GM18868 (cell line): Measurements from ENCODE around the gene CBFA2T2.
"Not testable (repeated sequence)": the region's sequence is repeated elsewhere in the genome, so short reads cannot be mapped to it uniquely, and the experiment has no call there.

ENCODE experiments used
- ATAC-seq: cut with Tn5 transposase; IDR thresholded peaks from one replicate; pipeline ENCODE4 v1.9.1; 2021; ENCODE audit warnings: mild to moderate bottlenecking, moderate library complexity; ENCODE audit not compliant: unreplicated experiment

The CBFA2T2 gene

GRCh38 chr20:33606118-33606771 lies 116.3 kb downstream of the CBFA2T2 start:
- peak; percentile 56 for ATAC-seq

GRCh38 chr20:33609504-33609903 lies 119.6 kb downstream of the CBFA2T2 start:
- ATAC-seq = no peak

GRCh38 chr20:33611106-33611505 lies 121.2 kb downstream of the CBFA2T2 start:
- ATAC-seq = no peak

DNA sequence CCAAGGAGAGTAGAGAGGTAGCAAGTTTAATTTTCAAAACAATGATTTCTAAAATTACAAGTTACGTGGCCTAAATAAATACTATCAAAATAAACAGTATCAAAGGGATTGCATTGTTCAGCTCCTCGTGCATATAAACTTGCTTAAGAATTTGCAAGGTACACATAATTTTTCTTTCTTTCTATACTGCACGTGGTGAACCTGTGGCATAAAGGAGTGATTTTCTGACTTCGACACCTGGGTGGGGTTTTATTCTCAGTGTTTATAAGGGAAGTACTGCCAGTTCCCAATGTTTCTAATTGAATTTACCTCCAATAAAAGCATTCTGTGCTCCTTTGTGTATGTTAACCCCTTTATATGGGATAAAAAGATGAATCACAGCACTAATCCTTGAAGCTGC lies 122.1 kb downstream of the CBFA2T2 start:
- no peak for ATAC-seq

DNA sequence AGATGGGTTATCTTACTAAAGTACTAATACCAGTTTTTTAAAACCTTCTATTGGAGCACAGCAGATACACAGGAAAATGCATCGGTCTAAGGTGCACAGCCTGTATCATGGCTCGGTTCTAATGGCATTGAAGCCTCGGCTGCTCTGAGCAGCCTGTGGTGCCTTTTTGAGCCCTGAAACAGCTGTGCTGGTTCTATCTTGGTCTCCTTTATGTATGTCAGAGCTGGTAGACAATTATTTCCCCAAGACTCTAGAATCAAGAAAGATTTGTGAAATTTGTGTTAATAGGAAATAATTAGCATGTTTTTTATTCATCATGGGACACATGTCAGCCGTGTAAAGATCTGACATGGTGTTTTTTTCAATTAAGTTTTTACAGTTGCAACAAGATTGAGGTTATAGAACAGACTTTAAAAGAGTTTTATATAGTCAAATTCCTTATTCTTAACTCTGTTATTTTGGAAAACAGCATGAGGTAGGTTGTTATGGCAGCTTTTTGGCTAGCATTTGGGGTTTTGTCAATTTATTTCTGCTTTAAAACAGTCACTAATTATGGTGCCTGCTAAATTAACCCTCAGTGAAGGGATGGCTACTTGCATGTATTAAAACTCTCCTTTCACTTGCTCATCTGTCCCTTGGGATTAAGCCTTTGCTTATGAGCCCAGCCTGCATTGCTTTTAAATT lies 132.0 kb downstream of the CBFA2T2 start:
- ATAC-seq = no peak

DNA sequence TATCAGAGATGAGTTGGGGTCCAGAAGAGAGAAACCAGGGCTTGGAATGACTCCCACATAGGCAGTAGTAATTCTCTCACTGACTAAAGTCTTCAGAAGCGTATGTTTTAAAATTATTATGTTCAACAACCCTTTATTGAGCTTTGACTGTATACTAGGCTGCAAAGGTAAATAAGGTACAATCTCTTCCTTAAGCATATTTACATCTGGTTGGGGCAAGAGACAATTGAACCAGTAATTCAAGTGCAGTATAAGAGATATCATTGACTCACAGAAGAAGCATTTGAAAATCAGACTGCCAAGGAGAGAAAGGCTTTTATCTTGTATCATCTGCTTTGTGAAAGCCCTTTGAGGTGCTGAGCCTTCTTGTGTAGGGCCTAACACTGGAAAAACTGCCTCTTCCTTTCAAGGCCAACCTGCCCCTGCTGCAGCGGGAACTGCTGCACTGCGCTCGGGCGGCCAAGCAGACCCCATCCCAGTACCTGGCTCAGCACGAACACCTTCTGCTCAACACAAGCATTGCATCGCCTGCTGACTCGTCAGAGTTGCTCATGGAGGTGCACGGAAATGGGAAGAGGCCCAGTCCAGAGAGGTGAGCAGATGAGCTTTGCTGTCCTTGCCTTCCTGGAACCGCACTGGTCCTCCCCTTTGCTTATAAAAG lies 132.9 kb downstream of the CBFA2T2 start:
- ATAC-seq = no peak

DNA sequence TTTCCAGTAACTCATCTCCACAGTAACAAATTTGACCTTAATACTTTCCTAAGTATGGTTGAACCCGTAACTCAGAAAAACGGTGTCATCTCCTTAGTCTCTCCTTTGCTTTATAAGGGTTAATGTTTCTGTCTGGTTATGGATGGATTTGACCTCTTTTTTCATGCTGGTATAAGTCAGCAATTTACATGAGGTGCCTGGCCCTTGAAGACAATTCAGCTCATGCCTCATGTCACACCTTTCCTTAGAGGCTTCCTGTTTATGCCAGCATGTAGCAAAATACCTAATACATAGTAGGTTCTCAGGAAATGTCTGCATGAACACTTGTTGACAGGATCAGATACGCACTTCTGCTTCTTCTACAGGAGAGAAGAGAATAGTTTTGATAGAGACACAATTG lies 134.5 kb downstream of the CBFA2T2 start:
- no peak for ATAC-seq

- ATAC-seq = no peak
Observed at GRCh38 chr20:33626190-33626589, 136.3 kb downstream of the CBFA2T2 start.

DNA sequence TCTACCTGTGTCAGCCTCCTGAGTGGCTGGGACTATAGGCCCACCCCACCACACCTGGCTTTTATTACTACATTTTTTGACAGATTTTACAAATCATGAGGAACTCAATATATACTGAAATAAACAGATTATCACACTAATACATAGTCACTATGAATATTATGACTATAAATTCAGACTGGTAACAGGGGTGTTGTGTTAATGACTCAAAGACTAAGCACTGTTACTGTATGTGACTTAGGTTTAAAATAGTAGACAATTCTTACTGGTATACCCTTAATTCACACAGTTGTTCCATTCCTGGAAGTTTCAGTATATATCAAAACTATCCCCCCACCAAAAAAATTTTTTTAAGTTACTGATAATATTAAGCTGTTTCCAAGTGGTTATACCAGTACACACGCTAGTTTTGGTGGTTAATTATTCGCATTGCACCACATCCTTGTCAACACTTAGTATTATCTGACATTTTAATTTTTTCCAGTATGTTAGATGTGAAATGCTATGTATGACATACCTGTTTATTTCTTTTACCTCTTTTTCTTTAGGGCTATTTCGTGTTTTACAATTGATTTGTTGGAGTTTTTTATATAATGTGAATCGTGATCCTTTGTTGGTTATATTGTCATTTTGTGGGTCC lies 137.8 kb downstream of the CBFA2T2 start:
- no peak for ATAC-seq

- no peak for ATAC-seq
Observed at GRCh38 chr20:33629533-33629932, 139.6 kb downstream of the CBFA2T2 start.

DNA sequence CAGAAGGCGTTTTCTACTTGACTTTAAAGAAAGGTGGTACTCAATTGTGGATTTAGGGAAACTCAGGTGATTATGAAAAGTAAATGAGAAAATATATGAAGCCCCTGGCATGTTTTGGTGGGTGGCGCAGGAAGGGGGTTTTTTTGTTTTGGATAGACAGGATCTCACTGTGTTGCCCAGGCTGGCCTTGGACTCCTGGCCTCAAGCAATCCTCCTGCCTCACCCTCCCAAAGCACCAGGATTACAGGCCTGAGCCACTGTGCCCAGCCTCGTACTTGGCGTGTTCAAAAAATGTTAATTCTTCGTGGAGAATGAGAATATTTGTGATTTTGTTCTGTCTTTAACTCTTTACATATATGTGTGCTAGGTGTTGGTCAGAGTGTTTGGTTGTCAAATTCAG lies 140.1 kb downstream of the CBFA2T2 start:
- no peak for ATAC-seq

GRCh38 chr20:33630507-33630906 lies 140.6 kb downstream of the CBFA2T2 start:
- no peak for ATAC-seq

GRCh38 chr20:33631910-33632309 lies 142.0 kb downstream of the CBFA2T2 start:
- ATAC-seq = not testable (repeated sequence)

GRCh38 chr20:33635341-33635740 lies 145.4 kb downstream of the CBFA2T2 start:
- no peak for ATAC-seq

DNA sequence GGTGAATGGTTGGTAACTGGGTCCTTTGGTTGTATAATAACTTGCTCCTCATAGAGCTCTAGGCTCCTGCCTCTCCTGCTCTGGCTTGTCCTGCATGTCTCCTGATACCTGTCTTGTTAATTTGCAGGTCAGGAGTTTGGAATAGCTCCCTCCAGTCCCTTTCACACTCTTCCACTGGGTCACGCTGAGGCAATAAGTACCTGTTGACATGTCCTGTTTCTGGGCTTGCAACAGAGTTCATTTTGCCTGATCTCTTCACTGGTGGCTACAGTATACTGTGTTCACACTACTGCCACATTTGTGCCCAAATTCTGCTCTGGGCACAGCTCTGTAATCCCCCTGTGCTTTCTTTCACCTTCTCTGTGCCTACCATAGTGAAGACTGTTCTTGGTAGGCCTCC lies 146.9 kb downstream of the CBFA2T2 start:
- ATAC-seq = no peak

DNA sequence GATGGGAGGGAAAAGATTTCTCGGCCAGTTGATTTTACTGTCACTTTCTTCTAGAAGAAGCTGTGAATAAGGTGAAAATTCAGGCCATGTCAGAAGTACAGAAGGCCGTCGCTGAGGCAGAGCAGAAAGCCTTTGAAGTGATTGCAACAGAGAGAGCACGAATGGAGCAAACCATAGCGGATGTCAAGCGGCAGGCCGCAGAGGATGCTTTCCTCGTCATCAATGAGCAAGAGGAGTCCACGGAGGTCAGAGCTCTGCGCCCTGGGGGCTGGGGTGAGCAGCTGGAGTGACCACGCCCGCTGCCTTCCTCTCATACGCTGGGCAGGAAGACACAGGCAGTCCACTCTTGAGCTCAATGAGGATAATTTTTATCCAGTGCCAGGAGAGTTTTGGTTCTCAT lies 150.4 kb downstream of the CBFA2T2 start:
- ATAC-seq = no peak

DNA sequence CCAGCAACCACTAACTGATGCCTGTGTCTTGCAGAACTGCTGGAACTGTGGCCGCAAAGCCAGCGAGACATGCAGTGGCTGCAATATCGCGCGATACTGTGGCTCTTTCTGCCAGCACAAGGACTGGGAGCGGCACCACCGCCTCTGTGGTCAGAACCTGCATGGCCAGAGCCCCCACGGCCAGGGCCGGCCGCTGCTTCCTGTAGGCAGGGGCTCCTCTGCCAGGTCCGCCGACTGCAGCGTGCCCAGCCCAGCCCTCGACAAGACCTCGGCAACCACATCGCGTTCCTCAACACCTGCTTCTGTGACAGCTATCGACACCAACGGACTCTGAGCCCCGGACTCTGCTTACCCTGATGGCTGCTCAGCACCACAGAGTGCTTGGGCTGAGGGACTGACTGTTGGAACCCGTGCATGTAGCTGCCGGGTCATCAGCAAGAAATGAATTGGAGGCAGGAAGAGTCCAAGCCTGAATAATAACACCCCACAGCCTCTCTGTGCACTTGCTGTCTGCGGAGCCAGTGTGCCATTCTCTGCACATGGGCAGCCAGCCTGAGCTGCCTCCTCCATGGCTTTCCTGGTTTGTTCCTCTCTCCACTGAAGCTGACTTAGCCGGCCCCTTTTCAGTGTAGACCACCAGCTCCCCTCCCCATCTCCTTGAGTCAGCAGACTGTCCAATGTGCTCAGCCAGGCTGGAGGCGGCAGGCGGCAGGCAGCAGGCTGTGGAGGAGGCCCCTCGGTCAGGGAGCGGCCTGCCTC lies 154.6 kb downstream of the CBFA2T2 start:
- no peak for ATAC-seq

- no peak for ATAC-seq
Observed at GRCh38 chr20:33645072-33645358, 155.1 kb downstream of the CBFA2T2 start.

DNA sequence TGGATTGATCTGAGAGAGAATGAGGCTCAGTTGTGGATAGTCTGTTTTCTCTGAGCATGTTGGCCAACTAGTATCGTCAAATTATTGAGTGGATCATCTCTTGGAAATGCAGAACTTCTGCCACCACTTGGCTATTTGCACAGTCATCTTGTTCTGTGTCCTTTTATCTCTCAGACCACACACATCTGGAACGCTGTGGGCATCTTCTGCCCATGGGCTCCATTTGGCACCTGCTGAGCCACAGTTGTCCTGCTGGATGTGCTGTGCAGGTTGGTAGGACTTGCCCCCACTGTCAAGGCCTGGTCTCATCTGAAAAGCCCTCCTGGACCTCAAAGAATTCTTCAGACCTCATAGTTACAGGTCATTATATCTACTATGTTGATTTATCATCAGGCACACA lies 155.5 kb downstream of the CBFA2T2 start:
- ATAC-seq = no peak

GRCh38 chr20:33646191-33646590 lies 156.3 kb downstream of the CBFA2T2 start:
- no peak for ATAC-seq

DNA sequence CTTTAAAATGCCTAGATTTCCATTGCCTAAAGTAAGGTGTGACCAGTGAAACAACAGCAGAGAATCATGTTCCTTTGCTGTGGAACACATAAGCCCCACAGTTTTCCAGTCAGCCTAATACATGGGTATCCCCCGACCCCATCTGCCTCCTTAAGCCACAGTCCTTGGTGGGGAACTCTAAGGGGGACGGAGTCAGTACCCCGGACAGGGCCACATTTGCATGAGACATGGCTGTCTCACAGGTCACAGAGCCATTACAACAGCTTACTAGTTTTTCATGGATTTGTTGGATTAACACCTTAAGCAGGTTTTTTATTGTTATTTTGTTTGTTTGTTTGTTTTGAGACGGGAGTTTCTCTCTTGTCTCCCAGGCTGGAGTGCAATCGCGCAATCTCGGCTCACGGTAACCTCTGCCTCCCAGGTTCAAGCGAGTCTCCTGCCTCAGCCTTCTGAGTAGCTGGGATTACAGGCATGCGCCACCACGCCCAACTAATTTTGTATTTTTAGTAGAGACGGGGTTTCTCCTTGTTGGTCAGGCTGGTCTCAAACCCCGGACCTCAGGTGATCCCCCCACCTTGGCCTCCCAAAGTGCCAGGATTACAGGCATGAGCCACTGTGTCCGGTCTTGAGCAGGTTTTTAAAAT lies 157.2 kb downstream of the CBFA2T2 start:
- ATAC-seq = not testable (repeated sequence)
